Keratinocyte (primary cell): ENCODE measurements around the gene MAVS.

Experiments
- CTCF ChIP-seq, 3 experiments: IDR thresholded peaks in 1 of 3; conservative IDR thresholded peaks in 1 of 3; optimal IDR thresholded peaks in 1 of 3; 2 replicates in 2 of 3; 3 replicates in 1 of 3; pipeline versions ENCODE3 to v1.5.1; 2011; ENCODE audit warnings: low read length in 3 of 3, mild to moderate bottlenecking in 3 of 3, moderate library complexity in 2 of 3, control low read depth in 1 of 3, inconsistent platforms in 1 of 3; ENCODE audit not compliant: insufficient read depth in 2 of 3; ENCODE audit errors: extremely low read depth in 1 of 3
- EZH2 ChIP-seq: IDR thresholded peaks from one replicate; pipeline ENCODE4 v1.6.1; 2012; ENCODE audit warnings: inconsistent platforms, mild to moderate bottlenecking, low read length, moderate library complexity

DNA sequence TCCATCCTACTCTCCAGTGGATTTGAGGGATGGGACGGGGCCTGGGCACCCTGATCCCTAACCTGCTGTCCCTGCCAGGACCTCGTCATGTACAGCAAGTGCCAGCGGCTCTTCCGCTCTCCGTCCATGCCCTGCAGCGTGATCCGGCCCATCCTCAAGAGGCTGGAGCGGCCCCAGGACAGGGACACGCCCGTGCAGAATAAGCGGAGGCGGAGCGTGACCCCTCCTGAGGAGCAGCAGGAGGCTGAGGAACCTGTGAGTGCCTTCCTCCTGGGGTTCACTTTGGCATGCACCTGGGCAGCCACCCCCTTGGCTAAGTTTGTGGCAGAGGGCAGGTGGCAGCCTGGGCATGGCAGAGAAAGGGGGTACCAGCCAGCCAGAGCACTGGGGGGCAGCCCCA, 44.8 kb upstream of the MAVS start:
- TF ChIP-seq CTCF (optimal IDR thresholded peaks at IDR 0.05 in 1 of 3, IDR thresholded peaks at IDR 0.05 in 1 of 3, conservative IDR thresholded peaks at IDR 0.05 in 1 of 3; ENCODE audit: extremely low read depth in 1 of 3, insufficient read depth in 2 of 3, low read length in 3 of 3), result no peak
- TF ChIP-seq EZH2, result no peak
